NCI-H82 (cell line): ENCODE data around the gene TMEM240.
"Not testable (repeated sequence)": the region's sequence is repeated elsewhere in the genome, so short reads cannot be mapped to it uniquely, and the experiment has no call there.

Source experiments
- DNase-seq: peaks from one replicate; lab custom pipeline; 2025; lab: John Stamatoyannopoulos, UW

TMEM240 gene

GRCh38 chr1:1524750-1525383, 15.6 kb downstream of the TMEM240 start:
- DNase-seq: not testable (repeated sequence)

- DNase-seq: not testable (repeated sequence)
Observed at GRCh38 chr1:1523651-1524050, 16.8 kb downstream of the TMEM240 start.

GRCh38 chr1:1523226-1523625, 17.2 kb downstream of the TMEM240 start:
- not testable (repeated sequence) for DNase-seq

GRCh38 chr1:1522536-1522935, 17.9 kb downstream of the TMEM240 start:
- not testable (repeated sequence) for DNase-seq

- DNase-seq: no peak
Observed at GRCh38 chr1:1521331-1521730, 19.1 kb downstream of the TMEM240 start.

- DNase-seq: not testable (repeated sequence)
Observed at GRCh38 chr1:1519805-1520505, 20.5 kb downstream of the TMEM240 start.

- DNase-seq: not testable (repeated sequence)
Observed at GRCh38 chr1:1518621-1519007, 21.8 kb downstream of the TMEM240 start.

- no peak for DNase-seq
Observed at GRCh38 chr1:1517973-1518620, 22.3 kb downstream of the TMEM240 start.

GRCh38 chr1:1516923-1517322, 23.5 kb downstream of the TMEM240 start:
- DNase-seq: not testable (repeated sequence)

GRCh38 chr1:1514376-1514775, 26.0 kb downstream of the TMEM240 start:
- DNase-seq: not testable (repeated sequence)

- DNase-seq: not testable (repeated sequence)
Observed at GRCh38 chr1:1513675-1514074, 26.7 kb downstream of the TMEM240 start.

- DNase-seq: not testable (repeated sequence)
Observed at GRCh38 chr1:1512425-1512824, 28.0 kb downstream of the TMEM240 start.

- peak; percentile 99 for DNase-seq
Observed at GRCh38 chr1:1511533-1512285, 28.7 kb downstream of the TMEM240 start, which contains the start of gene ATAD3A. Gene ATAD3A, plus strand, starts transcription at chr1:1512162. Its CDS starts 107 bp downstream, at chr1:1512269.

GRCh38 chr1:1510912-1511532, 29.4 kb downstream of the TMEM240 start:
- peak; percentile 85 for DNase-seq

GRCh38 chr1:1509465-1509850, 31.0 kb downstream of the TMEM240 start:
- not testable (repeated sequence) for DNase-seq

GRCh38 chr1:1508775-1509464, 31.5 kb downstream of the TMEM240 start:
- not testable (repeated sequence) for DNase-seq

GRCh38 chr1:1507305-1507704, 33.1 kb downstream of the TMEM240 start:
- no peak for DNase-seq

- not testable (repeated sequence) for DNase-seq
Observed at GRCh38 chr1:1505801-1506200, 34.6 kb downstream of the TMEM240 start.

- peak; percentile 70 for DNase-seq
Observed at GRCh38 chr1:1505366-1505798, 35.0 kb downstream of the TMEM240 start.

- DNase-seq: peak; percentile 91
Observed at GRCh38 chr1:1504777-1505365, 35.6 kb downstream of the TMEM240 start.
